Measurements from ENCODE around the gene SASH1.

The SASH1 gene

DNA sequence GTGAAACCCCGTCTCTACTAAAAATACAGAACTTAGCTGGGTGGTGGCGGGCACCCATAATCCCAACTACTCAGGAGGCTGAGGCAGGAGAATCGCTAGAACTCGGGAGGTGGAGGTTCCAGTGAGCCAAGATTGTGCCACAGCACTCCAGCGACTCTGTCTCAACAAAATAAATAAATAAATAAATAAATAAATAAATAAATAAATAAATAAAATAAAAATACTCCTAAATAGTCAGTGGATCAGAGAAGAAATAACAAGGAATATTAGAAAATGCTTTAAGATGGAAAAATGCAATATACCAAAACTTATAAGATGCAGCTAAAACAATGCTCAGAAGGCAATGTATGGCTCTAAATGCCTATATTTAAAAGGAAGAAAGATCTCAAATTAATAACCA is 39.0 kb upstream of the SASH1 start (continued):
- TF ChIP-seq, protein P1, sequence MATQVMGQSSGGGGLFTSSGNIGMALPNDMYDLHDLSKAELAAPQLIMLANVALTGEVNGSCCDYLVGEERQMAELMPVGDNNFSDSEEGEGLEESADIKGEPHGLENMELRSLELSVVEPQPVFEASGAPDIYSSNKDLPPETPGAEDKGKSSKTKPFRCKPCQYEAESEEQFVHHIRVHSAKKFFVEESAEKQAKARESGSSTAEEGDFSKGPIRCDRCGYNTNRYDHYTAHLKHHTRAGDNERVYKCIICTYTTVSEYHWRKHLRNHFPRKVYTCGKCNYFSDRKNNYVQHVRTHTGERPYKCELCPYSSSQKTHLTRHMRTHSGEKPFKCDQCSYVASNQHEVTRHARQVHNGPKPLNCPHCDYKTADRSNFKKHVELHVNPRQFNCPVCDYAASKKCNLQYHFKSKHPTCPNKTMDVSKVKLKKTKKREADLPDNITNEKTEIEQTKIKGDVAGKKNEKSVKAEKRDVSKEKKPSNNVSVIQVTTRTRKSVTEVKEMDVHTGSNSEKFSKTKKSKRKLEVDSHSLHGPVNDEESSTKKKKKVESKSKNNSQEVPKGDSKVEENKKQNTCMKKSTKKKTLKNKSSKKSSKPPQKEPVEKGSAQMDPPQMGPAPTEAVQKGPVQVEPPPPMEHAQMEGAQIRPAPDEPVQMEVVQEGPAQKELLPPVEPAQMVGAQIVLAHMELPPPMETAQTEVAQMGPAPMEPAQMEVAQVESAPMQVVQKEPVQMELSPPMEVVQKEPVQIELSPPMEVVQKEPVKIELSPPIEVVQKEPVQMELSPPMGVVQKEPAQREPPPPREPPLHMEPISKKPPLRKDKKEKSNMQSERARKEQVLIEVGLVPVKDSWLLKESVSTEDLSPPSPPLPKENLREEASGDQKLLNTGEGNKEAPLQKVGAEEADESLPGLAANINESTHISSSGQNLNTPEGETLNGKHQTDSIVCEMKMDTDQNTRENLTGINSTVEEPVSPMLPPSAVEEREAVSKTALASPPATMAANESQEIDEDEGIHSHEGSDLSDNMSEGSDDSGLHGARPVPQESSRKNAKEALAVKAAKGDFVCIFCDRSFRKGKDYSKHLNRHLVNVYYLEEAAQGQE (tag by site-specific recombination; IDR thresholded peaks at IDR 0.05), result peak; percentile 76; the same call in 1 of the 2 replicates
- no peak for TF ChIP-seq ZIC2 (tag by site-specific recombination; IDR thresholded peaks at IDR 0.05)
- TF ChIP-seq RBAK (tag by site-specific recombination; IDR thresholded peaks at IDR 0.05), result no peak
- TF ChIP-seq, protein P2, sequence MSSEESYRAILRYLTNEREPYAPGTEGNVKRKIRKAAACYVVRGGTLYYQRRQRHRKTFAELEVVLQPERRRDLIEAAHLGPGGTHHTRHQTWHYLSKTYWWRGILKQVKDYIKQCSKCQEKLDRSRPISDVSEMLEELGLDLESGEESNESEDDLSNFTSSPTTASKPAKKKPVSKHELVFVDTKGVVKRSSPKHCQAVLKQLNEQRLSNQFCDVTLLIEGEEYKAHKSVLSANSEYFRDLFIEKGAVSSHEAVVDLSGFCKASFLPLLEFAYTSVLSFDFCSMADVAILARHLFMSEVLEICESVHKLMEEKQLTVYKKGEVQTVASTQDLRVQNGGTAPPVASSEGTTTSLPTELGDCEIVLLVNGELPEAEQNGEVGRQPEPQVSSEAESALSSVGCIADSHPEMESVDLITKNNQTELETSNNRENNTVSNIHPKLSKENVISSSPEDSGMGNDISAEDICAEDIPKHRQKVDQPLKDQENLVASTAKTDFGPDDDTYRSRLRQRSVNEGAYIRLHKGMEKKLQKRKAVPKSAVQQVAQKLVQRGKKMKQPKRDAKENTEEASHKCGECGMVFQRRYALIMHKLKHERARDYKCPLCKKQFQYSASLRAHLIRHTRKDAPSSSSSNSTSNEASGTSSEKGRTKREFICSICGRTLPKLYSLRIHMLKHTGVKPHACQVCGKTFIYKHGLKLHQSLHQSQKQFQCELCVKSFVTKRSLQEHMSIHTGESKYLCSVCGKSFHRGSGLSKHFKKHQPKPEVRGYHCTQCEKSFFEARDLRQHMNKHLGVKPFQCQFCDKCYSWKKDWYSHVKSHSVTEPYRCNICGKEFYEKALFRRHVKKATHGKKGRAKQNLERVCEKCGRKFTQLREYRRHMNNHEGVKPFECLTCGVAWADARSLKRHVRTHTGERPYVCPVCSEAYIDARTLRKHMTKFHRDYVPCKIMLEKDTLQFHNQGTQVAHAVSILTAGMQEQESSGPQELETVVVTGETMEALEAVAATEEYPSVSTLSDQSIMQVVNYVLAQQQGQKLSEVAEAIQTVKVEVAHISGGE (tag by site-specific recombination; conservative IDR thresholded peaks at IDR 0.05; ENCODE audit: low read depth), result peak; percentile 83
- TF ChIP-seq ZBTB8A (tag by site-specific recombination; IDR thresholded peaks at IDR 0.05), result peak; percentile 69
- TF ChIP-seq ZXDB (tag by site-specific recombination; IDR thresholded peaks at IDR 0.05), result peak; percentile 58; the same call in 1 of the 2 replicates
- peak; percentile 42 for TF ChIP-seq ZNF629 (tag by site-specific recombination; IDR thresholded peaks at IDR 0.05)
- TF ChIP-seq ZFP3 (tag by site-specific recombination; IDR thresholded peaks at IDR 0.05; ENCODE audit: low read depth), result 0 out of 2 replicates have a peak, but pooled peaks have one; percentile 48
- TF ChIP-seq, protein P3, sequence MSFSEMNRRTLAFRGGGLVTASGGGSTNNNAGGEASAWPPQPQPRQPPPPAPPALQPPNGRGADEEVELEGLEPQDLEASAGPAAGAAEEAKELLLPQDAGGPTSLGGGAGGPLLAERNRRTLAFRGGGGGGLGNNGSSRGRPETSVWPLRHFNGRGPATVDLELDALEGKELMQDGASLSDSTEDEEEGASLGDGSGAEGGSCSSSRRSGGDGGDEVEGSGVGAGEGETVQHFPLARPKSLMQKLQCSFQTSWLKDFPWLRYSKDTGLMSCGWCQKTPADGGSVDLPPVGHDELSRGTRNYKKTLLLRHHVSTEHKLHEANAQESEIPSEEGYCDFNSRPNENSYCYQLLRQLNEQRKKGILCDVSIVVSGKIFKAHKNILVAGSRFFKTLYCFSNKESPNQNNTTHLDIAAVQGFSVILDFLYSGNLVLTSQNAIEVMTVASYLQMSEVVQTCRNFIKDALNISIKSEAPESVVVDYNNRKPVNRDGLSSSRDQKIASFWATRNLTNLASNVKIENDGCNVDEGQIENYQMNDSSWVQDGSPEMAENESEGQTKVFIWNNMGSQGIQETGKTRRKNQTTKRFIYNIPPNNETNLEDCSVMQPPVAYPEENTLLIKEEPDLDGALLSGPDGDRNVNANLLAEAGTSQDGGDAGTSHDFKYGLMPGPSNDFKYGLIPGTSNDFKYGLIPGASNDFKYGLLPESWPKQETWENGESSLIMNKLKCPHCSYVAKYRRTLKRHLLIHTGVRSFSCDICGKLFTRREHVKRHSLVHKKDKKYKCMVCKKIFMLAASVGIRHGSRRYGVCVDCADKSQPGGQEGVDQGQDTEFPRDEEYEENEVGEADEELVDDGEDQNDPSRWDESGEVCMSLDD (tag by site-specific recombination; IDR thresholded peaks at IDR 0.05), result no peak
- peak; percentile 32 for TF ChIP-seq ZNF654 (tag by site-specific recombination; IDR thresholded peaks at IDR 0.05; ENCODE audit: low read depth)
- TF ChIP-seq ZNF311 (tag by site-specific recombination; IDR thresholded peaks at IDR 0.05; ENCODE audit: borderline replicate concordance), result no peak
- TF ChIP-seq ZNF791 (tag by site-specific recombination; IDR thresholded peaks at IDR 0.05), result no peak
- TF ChIP-seq ZNF623 (tag by site-specific recombination; IDR thresholded peaks at IDR 0.05), result peak; percentile 76
- peak; percentile 34; the same call in 1 of the 2 replicates for TF ChIP-seq ZNF341 (tag by site-specific recombination; IDR thresholded peaks at IDR 0.05; ENCODE audit: low read depth)
- TF ChIP-seq ZNF777 (tag by site-specific recombination; IDR thresholded peaks at IDR 0.05; ENCODE audit: borderline replicate concordance), result no peak
- TF ChIP-seq ZNF621 (tag by site-specific recombination; IDR thresholded peaks at IDR 0.05), result no peak
- no peak for TF ChIP-seq ZNF707 (tag by site-specific recombination; IDR thresholded peaks at IDR 0.05)
- TF ChIP-seq, protein P4, sequence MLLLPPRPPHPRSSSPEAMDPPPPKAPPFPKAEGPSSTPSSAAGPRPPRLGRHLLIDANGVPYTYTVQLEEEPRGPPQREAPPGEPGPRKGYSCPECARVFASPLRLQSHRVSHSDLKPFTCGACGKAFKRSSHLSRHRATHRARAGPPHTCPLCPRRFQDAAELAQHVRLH (tag by site-specific recombination; IDR thresholded peaks at IDR 0.05), result peak; percentile 67; the same call in 1 of the 2 replicates
- TF ChIP-seq ZNF394 (tag by site-specific recombination; IDR thresholded peaks at IDR 0.05; ENCODE audit: borderline replicate concordance), result peak; percentile 94
- TF ChIP-seq, protein P5, sequence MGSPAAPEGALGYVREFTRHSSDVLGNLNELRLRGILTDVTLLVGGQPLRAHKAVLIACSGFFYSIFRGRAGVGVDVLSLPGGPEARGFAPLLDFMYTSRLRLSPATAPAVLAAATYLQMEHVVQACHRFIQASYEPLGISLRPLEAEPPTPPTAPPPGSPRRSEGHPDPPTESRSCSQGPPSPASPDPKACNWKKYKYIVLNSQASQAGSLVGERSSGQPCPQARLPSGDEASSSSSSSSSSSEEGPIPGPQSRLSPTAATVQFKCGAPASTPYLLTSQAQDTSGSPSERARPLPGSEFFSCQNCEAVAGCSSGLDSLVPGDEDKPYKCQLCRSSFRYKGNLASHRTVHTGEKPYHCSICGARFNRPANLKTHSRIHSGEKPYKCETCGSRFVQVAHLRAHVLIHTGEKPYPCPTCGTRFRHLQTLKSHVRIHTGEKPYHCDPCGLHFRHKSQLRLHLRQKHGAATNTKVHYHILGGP (tag by site-specific recombination; IDR thresholded peaks at IDR 0.05), result no peak
- TF ChIP-seq ZFP69B (tag by site-specific recombination; IDR thresholded peaks at IDR 0.05), result no peak
- 0 out of 2 replicates have a peak, but pooled peaks have one; percentile 10 for TF ChIP-seq ZNF366 (tag by site-specific recombination; conservative IDR thresholded peaks at IDR 0.05)
- TF ChIP-seq, protein P6, sequence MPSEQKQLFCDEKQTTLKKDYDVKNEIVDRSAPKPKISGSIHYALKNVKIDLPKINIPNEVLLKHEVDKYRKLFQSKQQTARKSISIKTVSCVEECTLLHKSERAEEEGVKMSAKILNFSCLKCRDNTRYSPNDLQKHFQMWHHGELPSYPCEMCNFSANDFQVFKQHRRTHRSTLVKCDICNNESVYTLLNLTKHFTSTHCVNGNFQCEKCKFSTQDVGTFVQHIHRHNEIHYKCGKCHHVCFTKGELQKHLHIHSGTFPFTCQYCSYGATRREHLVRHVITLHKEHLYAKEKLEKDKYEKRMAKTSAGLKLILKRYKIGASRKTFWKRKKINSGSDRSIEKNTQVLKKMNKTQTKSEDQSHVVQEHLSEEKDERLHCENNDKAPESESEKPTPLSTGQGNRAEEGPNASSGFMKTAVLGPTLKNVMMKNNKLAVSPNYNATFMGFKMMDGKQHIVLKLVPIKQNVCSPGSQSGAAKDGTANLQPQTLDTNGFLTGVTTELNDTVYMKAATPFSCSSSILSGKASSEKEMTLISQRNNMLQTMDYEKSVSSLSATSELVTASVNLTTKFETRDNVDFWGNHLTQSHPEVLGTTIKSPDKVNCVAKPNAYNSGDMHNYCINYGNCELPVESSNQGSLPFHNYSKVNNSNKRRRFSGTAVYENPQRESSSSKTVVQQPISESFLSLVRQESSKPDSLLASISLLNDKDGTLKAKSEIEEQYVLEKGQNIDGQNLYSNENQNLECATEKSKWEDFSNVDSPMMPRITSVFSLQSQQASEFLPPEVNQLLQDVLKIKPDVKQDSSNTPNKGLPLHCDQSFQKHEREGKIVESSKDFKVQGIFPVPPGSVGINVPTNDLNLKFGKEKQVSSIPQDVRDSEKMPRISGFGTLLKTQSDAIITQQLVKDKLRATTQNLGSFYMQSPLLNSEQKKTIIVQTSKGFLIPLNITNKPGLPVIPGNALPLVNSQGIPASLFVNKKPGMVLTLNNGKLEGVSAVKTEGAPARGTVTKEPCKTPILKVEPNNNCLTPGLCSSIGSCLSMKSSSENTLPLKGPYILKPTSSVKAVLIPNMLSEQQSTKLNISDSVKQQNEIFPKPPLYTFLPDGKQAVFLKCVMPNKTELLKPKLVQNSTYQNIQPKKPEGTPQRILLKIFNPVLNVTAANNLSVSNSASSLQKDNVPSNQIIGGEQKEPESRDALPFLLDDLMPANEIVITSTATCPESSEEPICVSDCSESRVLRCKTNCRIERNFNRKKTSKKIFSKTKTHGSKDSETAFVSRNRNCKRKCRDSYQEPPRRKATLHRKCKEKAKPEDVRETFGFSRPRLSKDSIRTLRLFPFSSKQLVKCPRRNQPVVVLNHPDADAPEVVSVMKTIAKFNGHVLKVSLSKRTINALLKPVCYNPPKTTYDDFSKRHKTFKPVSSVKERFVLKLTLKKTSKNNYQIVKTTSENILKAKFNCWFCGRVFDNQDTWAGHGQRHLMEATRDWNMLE (tag by site-specific recombination; conservative IDR thresholded peaks at IDR 0.05; ENCODE audit: low read depth), result peak; percentile 93
- no peak for TF ChIP-seq ZNF48 (tag by site-specific recombination; IDR thresholded peaks at IDR 0.05)

All from HEK293 (cell line).